Neuron (in vitro differentiated cells): ENCODE measurements around the gene FARSB.

Source experiments
- H2AFZ ChIP-seq: one replicate; pipeline ENCODE4 v1.6.1; 2013; ENCODE audit warnings: low read depth, mild to moderate bottlenecking, inconsistent platforms, low read length, moderate library complexity
- H3K27me3 ChIP-seq: one replicate; pipeline ENCODE4 v1.6.1; 2013; ENCODE audit warnings: low read length; ENCODE audit not compliant: insufficient read depth
- H3K36me3 ChIP-seq: one replicate; pipeline ENCODE4 v1.6.1; 2013; ENCODE audit warnings: low read length; ENCODE audit not compliant: insufficient read depth
- H3K4me1 ChIP-seq: one replicate; pipeline ENCODE4 v1.6.1; 2013; ENCODE audit warnings: low read length; ENCODE audit not compliant: insufficient read depth
- H3K4me3 ChIP-seq: 2 replicates; pipeline ENCODE4 v1.5.1; 2013; ENCODE audit warnings: mild to moderate bottlenecking, low read length, moderate library complexity
- H3K9me3 ChIP-seq: one replicate; pipeline ENCODE4 v1.6.1; 2013; ENCODE audit warnings: low read length

The FARSB gene

DNA sequence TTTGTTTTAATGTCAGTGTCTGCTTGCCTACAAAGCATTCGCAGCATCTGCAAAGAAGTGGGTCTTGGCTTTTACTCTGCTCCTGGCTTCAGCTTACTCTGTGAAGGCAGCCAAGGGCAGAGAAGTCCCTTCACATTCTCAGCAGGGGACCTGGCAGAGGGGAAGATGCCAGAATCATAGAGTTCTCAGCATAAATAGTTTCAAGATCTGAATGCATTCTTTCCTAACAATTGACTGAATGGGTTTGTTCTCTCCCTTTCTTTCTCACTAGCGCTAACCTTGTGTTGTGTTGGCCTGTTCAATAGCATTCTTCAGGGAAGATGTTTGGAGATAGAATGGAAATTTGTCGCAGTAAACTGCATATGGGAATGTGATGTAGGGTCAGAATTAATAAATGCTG is 106.9 kb downstream of the FARSB start:
- peaks cover 56% of the 10 kb centered on the region for H3K4me1 ChIP-seq
- H3K4me3 ChIP-seq, result no peak overlapping the region
- no peaks in the 10 kb centered on the region for H3K9me3 ChIP-seq
- H3K27me3 ChIP-seq, result no peaks in the 10 kb centered on the region
- H2AFZ ChIP-seq, result no peak overlapping the region
- H3K36me3 ChIP-seq, result no peaks in the 10 kb centered on the region

DNA sequence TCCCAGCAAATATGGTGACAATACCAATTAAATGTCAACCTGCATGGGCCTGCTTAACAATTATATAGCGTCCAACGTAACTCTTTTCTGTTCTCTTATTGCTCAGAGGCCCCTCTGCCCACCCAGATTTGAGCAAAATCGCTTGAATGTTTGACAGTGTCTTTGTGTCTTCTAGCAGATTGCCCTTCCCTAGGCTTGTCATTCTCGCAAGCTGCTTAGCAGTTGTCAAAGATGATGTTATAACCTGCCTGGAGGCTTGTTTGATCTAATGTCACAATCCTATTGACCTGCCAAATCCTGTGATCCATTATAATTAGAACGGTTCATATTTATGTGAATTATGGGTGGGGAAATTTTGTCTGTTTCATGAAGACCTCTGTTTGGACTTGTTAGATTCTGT is 108.8 kb downstream of the FARSB start:
- Histone ChIP-seq H3K36me3 (no peaks in the 10 kb centered on the region), H3K9me3 (no peaks in the 10 kb centered on the region), H3K4me1 (peaks cover 52% of the 10 kb centered on the region), H3K4me3 (no peak overlapping the region), H3K27me3 (no peaks in the 10 kb centered on the region), H2AFZ (no peak overlapping the region)

DNA sequence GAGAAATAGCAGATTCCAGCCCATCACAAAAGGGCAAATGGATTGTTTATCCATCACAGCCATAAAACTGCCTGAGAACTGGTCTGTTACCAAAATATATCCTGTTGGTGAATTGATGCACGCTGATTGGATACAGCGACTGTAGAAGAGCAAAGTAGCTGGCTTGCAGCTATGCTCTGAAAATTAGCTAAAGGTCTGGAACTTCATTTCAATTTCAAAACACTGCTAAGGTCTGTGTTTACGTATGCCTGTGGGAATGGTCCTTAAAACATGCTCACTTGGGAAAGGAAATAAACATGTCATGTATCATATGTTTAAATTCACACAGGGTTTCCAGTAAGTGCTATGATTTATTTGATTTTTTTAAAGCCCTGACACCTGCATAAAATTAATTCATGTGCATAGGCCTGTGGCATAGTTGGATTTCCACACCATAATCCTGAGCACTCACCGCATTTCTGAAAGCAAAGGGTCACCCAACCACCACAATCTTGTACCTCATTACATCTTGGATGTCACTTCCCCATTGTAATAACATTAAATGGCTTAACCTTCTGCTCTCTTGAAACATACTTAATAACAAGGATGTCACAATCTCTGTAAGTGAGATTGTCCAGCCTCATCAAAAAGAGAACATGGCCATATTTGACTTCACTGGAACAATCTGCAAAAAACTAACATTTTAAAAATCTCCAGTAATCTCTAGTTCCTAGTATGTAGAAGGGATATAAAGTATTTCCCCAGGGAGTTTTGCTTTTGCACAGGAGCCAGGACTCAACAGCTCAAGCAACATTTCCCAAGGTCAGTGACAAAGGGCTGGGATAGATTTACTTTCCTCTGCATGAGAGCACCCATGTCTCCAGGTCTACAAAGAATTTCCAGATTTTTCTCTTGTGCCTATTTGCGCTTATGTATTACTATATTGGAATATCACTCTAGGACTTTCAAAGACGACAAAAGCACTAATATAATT is 109.8 kb downstream of the FARSB start:
- no peak overlapping the region for H3K4me3 ChIP-seq
- no peaks in the 10 kb centered on the region for H3K36me3 ChIP-seq
- no peaks in the 10 kb centered on the region for H3K27me3 ChIP-seq
- peaks cover 51% of the 10 kb centered on the region for H3K4me1 ChIP-seq
- peak overlapping the region; percentile 3 for H2AFZ ChIP-seq
- H3K9me3 ChIP-seq, result no peaks in the 10 kb centered on the region

DNA sequence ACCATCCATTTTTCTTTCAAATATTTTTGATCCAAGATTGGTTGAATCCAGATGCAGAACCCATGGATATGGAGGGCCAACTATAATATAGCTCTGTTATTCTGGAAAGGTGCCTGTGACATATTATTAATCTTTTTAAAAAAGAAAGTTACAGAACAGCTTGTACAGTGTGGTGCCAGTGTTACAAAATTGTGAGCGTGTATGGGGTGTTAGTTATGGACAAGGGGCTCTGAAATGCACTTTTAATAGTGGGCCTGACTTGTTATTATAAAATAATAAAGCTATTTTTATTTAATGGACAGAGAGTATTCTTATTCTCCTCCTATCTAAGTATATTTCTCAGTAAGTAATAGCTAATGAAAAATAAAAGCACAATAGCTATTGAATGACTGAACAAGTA is 111.2 kb downstream of the FARSB start:
- H3K9me3 ChIP-seq, result no peaks in the 10 kb centered on the region
- no peak overlapping the region for H2AFZ ChIP-seq
- no peak overlapping the region for H3K4me3 ChIP-seq
- no peaks in the 10 kb centered on the region for H3K27me3 ChIP-seq
- peaks cover 37% of the 10 kb centered on the region for H3K4me1 ChIP-seq
- H3K36me3 ChIP-seq, result no peaks in the 10 kb centered on the region

DNA sequence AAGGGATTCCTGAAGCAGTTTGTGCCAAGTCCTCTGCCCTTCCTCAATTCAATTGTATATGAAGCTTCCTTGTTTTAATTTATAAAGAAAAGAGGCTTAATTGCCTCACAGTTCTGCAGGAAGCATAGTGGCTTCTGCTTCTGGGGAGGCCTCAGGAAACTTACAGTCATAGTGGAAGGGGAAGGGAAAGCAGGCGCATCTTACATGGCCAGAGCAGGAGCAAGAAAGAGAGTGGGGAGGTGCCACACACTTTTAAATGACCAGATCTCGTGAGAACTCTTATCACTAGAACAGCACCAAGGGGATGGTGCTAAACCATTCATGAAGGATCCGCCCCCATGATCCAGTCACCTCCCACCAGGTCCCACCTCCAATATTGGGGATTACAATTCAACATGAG is 117.4 kb downstream of the FARSB start:
- peaks cover 17% of the 10 kb centered on the region for H3K4me1 ChIP-seq
- peaks cover 6% of the 10 kb centered on the region for H3K9me3 ChIP-seq

DNA sequence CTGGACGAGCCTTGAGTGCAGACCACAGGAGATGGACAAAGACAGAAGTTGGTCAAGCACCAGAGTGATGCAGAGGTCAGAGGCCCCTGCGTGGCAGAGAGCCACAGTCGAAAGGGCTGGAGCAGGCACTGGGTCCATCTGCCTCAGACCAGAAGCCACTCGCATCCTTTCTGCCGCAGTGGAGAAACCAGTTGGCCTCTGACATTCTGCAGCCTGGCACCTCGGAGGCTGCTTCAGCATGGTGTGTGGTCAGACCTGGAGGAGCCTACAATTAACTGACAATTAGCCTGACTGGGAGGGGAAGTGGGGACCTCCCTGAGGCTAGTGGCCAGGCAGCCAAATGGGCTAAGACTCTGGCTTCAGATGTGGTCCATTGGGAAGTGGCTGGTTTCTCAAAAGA is 120.4 kb downstream of the FARSB start:
- Histone ChIP-seq H3K4me3 (no peak overlapping the region), H3K9me3 (peaks cover 6% of the 10 kb centered on the region), H3K27me3 (no peaks in the 10 kb centered on the region), H3K36me3 (no peaks in the 10 kb centered on the region), H2AFZ (no peak overlapping the region), H3K4me1 (peaks cover 17% of the 10 kb centered on the region)

More for the DNA sequence above, 117.4 kb downstream of the FARSB start:
- Histone ChIP-seq H3K36me3 (no peaks in the 10 kb centered on the region), H3K27me3 (no peaks in the 10 kb centered on the region), H2AFZ (no peak overlapping the region), H3K4me3 (no peak overlapping the region)

DNA sequence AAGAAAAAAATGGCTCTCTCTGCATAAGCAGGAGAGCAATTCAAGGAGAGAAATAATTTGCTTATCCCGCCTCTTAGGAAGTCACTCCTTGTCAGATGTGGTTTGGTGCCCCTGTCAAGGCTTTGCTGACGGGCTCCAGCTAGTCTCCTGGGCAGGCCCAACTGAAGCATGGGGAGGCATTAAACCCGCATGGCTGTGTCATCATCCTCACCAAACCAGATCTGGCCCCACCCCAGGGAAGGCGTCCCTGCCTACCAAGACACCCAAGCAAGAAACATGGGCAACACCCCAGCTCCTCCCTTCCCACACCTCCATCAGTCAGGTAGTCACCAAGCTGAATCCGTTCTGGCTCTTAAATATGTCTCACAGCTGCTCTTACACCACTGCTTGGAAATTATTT is 123.6 kb downstream of the FARSB start:
- no peaks in the 10 kb centered on the region for H3K9me3 ChIP-seq
- peaks cover 19% of the 10 kb centered on the region for H3K4me1 ChIP-seq
- no peak overlapping the region for H2AFZ ChIP-seq
- H3K36me3 ChIP-seq, result no peaks in the 10 kb centered on the region
- H3K4me3 ChIP-seq, result no peak overlapping the region
- no peaks in the 10 kb centered on the region for H3K27me3 ChIP-seq

DNA sequence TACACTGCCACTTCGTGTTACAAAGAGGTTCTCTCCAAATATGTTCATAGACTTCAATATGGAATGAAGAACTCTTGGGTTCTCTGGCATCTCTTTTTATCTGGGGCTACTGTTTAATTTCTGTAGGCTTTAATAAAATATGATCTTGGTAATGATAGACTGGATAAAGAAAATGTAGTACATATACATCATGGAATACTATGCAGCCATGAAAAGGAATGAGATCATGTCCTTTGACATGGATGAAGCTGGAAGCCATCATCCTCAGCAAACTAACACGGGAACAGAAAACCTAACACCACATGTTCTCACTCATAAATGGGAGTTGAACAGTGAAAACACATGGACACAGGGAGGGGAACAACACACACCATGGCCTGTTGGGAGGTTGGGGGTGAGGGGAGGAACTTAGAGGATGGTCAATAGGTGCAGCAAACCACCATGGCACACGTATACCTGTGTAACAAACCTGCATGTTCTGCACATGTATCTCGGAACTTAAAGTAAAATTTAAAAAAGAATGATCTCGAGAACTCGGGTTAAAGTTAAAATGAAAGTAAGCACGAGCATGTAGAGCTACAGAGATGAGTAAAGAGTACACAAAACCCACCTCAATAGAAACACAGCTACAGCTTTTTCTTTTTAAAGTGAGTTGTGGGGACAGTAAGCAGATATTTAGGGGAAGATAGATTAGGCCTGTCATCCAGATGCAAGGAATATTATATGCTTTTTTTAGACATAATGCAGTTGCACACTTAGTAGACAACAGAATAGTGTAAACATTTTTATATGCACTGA is 129.2 kb downstream of the FARSB start:
- Histone ChIP-seq H3K36me3 (no peaks in the 10 kb centered on the region), H2AFZ (no peak overlapping the region), H3K9me3 (no peaks in the 10 kb centered on the region)

DNA sequence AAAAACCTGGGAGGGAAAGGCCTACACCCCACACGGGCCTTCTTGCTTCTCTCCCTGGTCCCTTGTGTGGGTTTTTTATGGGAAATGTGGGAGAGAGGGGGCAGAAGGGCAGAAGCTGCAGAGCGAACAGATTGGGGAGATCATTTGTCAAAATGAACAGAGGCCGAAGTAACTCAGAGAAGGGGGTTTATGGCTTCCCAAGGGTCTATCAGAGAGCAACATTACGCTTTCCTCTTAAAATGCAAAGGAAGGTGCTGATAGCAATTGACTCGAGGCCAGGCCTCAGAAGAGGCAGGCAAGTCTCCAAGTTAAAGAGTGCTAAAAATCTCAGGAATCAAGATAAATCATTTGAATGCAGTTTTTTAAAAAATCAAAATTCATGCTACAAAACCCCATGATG is 130.1 kb downstream of the FARSB start:
- Histone ChIP-seq H3K27me3 (no peaks in the 10 kb centered on the region), H3K36me3 (no peaks in the 10 kb centered on the region), H3K4me3 (no peak overlapping the region), H3K4me1 (peaks cover 5% of the 10 kb centered on the region), H2AFZ (no peak overlapping the region), H3K9me3 (no peaks in the 10 kb centered on the region)

More for the DNA sequence above, 129.2 kb downstream of the FARSB start:
- H3K27me3 ChIP-seq, result no peaks in the 10 kb centered on the region
- H3K4me1 ChIP-seq, result peaks cover 5% of the 10 kb centered on the region
- H3K4me3 ChIP-seq, result no peak overlapping the region

DNA sequence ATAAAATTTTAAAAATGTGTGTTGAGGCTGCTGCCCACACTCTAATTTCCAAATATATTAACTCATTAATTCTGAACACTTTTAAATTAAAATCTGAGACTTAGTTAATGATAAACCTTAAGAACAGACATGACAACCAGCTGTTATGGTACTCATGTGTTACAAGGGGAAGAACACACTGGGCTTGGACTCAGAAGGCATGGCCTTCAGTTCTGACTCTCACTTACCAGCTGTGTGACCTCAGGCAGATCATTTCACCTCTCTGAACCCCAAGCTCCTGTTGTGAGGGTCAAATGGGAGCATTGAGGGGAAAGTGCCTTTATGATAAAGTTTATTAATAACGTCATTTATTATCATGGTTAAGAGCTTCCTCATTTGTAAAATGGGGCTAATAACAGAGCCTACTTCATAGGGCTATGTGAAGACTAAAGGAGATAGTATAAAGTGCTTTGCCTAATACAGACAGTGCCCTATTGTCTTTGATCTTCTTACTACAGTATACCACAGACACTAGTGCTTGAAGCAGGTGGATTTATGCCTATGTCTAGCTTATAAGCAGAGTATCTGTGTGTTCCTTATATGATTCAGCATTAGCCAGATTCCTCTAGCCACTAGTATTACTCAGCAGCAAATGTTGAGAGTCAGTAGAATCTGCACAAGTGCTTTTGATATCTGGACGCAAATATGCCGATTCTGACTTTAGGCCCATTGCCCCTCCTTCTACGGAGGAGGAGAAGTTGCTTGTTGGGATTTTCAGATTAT is 131.9 kb downstream of the FARSB start:
- Histone ChIP-seq H3K4me3 (no peak overlapping the region), H3K27me3 (no peaks in the 10 kb centered on the region), H3K36me3 (no peaks in the 10 kb centered on the region), H3K9me3 (no peaks in the 10 kb centered on the region), H2AFZ (no peak overlapping the region), H3K4me1 (peaks cover 5% of the 10 kb centered on the region)

DNA sequence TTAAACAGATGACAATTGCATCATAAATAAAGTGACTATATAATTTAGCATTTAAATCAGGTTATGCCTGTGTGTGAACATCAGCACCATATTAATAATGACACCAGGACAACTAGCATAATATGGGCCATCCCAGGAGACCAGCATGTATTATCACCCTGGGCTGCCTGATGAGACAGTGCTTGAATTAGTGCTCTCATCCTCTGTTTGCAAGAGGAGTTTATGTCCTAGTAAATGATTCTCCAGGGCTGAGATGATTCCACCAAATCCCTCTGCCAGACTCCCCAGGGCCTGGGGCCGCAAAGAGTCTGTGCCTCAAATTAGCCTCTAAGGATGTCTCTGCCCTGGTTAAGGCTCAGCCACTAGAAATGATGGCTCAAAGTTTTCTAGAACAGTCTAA is 133.8 kb downstream of the FARSB start:
- Histone ChIP-seq H3K4me1 (peaks cover 6% of the 10 kb centered on the region), H3K4me3 (no peak overlapping the region), H3K27me3 (no peaks in the 10 kb centered on the region), H3K36me3 (no peaks in the 10 kb centered on the region), H2AFZ (no peak overlapping the region), H3K9me3 (peaks cover 4% of the 10 kb centered on the region)

DNA sequence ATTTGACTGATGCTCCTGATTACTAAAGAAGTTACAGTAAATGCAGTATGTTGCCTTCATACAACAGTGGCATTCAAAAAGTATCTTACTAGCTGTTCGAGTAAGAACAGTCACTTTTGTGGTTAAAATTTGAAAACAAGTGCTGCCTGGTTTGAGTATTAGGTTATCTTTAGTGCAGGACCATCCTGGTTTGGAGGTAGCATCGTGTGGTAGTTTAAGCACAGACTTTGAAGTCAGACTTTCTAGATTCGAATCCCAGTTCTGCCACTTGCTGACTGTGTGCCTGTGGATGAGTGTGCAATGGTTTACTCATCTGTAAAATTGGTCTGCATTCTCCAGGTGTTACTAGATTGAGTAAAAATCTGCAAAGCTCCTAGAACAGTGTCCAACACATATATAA is 134.8 kb downstream of the FARSB start:
- Histone ChIP-seq H3K4me3 (no peak overlapping the region), H3K4me1 (peaks cover 6% of the 10 kb centered on the region), H3K9me3 (peaks cover 4% of the 10 kb centered on the region), H3K27me3 (no peaks in the 10 kb centered on the region), H3K36me3 (no peaks in the 10 kb centered on the region), H2AFZ (no peak overlapping the region)
